IMR-90 (cell line): ENCODE results near the gene ZNF385B. TPM values are rescaled to one million over a fixed set of nuclear protein-coding genes. Genes with fewer than 3 reads are reported as not detected.

ENCODE experiments used
- ATAC-seq: fragments of 200-7000 bp; cut with Tn5 transposase; 2 replicates; pipeline ENCODE4 v1.9.1; 2020; ENCODE audit warnings: low read depth, mild to moderate bottlenecking, moderate library complexity
- BruUV-seq: library from RNA; stranded (reverse); fragments of 400-500 nt; replicated peaks from 2 replicates; lab custom pipeline; 2021; lab: Mats Ljungman, UMichigan
- CTCF ChIA-PET: fragments of 300-600 bp; formaldehyde crosslinking; extraction: SDS; loops from one replicate; lab custom pipeline; 2021; ENCODE audit warnings: antibody characterized with exemption; lab: Yijun Ruan, JAX
- POLR2A ChIA-PET: fragments of 300-600 bp; sonication (Branson Sonifier 250); formaldehyde crosslinking; loops from one replicate; lab custom pipeline; 2022; ENCODE audit warnings: antibody characterized with exemption; ENCODE audit not compliant: unreplicated experiment; lab: Charles Lee
- DNase-seq: peaks from one replicate; pipeline ENCODE4 v3.0.0; 2013
- H2AFZ ChIP-seq: replicated peaks from 2 replicates; pipeline ENCODE3; 2013; ENCODE audit warnings: low read length, mild to moderate bottlenecking; ENCODE audit not compliant: poor library complexity
- H2AK5ac ChIP-seq: 2 replicates; pipeline ENCODE4 v1.6.1; 2013; ENCODE audit warnings: low read depth, low read length, inconsistent platforms
- H2AK9ac ChIP-seq: replicated peaks from 2 replicates; pipeline ENCODE3; 2013; ENCODE audit warnings: mild to moderate bottlenecking, low read depth, low read length, moderate library complexity; ENCODE audit not compliant: poor library complexity
- H2BK120ac ChIP-seq: 2 replicates; pipeline ENCODE4 v1.6.1; 2013; ENCODE audit warnings: low read depth, low read length, inconsistent platforms
- H2BK15ac ChIP-seq: 3 replicates; pipeline ENCODE4 v1.6.1; 2013; ENCODE audit warnings: low read depth, low read length, inconsistent platforms
- H2BK20ac ChIP-seq: 2 replicates; pipeline ENCODE4 v1.6.1; 2013; ENCODE audit warnings: low read depth, mild to moderate bottlenecking, inconsistent platforms, low read length, moderate library complexity
- H2BK5ac ChIP-seq: 2 replicates; pipeline ENCODE4 v1.6.1; 2013; ENCODE audit warnings: mild to moderate bottlenecking, low read depth, low read length, inconsistent platforms; ENCODE audit not compliant: poor library complexity, severe bottlenecking
- H3K14ac ChIP-seq: replicated peaks from 2 replicates; pipeline ENCODE4 v1.6.1; 2013; ENCODE audit warnings: low read depth, low read length, inconsistent platforms
- H3K18ac ChIP-seq: 2 replicates; pipeline ENCODE4 v1.6.1; 2013; ENCODE audit warnings: low read depth, low read length, control low read depth
- H3K23ac ChIP-seq: 2 replicates; pipeline ENCODE4 v1.6.1; 2013; ENCODE audit warnings: low read depth, low read length, inconsistent platforms
- H3K27ac ChIP-seq: 2 replicates; pipeline ENCODE4 v1.5.1; 2013; ENCODE audit warnings: mild to moderate bottlenecking, control low read depth, low read length; ENCODE audit not compliant: insufficient read depth
- H3K27me3 ChIP-seq: 2 replicates; pipeline ENCODE4 v1.6.1; 2013; ENCODE audit warnings: low read length; ENCODE audit not compliant: control insufficient read depth, insufficient read depth
- H3K36me3 ChIP-seq: 2 replicates; pipeline ENCODE4 v1.6.1; 2013; ENCODE audit warnings: low read length, mixed read lengths; ENCODE audit not compliant: control insufficient read depth, insufficient read depth
- H3K4ac ChIP-seq: 2 replicates; pipeline ENCODE4 v1.6.1; 2013; ENCODE audit warnings: low read depth, low read length, inconsistent platforms
- H3K4me1 ChIP-seq: 2 replicates; pipeline ENCODE4 v1.6.1; 2013; ENCODE audit warnings: low read length, mixed read lengths; ENCODE audit not compliant: control insufficient read depth, insufficient read depth
- H3K4me2 ChIP-seq: 2 replicates; pipeline ENCODE4 v1.6.1; 2013; ENCODE audit warnings: low read depth, mild to moderate bottlenecking, control low read depth, low read length, moderate library complexity
- H3K4me3 ChIP-seq: 2 replicates; pipeline ENCODE4 v1.5.1; 2013; ENCODE audit warnings: low read depth, mild to moderate bottlenecking, control low read depth, low read length, moderate library complexity; ENCODE audit not compliant: insufficient read depth
- H3K56ac ChIP-seq: 2 replicates; pipeline ENCODE4 v1.6.1; 2013; ENCODE audit warnings: low read length, inconsistent platforms; ENCODE audit not compliant: insufficient read depth; ENCODE audit errors: extremely low read depth
- H3K79me1 ChIP-seq, 2 experiments: 2 replicates each; pipeline ENCODE4 v1.6.1; 2013; ENCODE audit warnings: low read length in 2 of 2, inconsistent platforms in 1 of 2, low read depth in 1 of 2
- H3K9ac ChIP-seq: 2 replicates; pipeline ENCODE4 v1.6.1; 2013; ENCODE audit warnings: low read depth, low read length, control low read depth
- H3K9me1 ChIP-seq: 2 replicates; pipeline ENCODE4 v1.6.1; 2013; ENCODE audit warnings: low read length, inconsistent platforms; ENCODE audit not compliant: insufficient read depth
- H3K9me3 ChIP-seq: 2 replicates; pipeline ENCODE4 v1.6.1; 2013; ENCODE audit warnings: low read length; ENCODE audit not compliant: control insufficient read depth, insufficient read depth
- H4K20me1 ChIP-seq: 2 replicates; pipeline ENCODE4 v1.6.1; 2013; ENCODE audit warnings: low read length, inconsistent platforms; ENCODE audit not compliant: insufficient read depth
- H4K5ac ChIP-seq: 2 replicates; pipeline ENCODE4 v1.6.1; 2013; ENCODE audit warnings: mild to moderate bottlenecking, low read depth, low read length, control low read depth
- H4K8ac ChIP-seq, 2 experiments: 2 replicates each; pipeline ENCODE4 v1.6.1; 2013; ENCODE audit warnings: low read depth in 2 of 2, low read length in 2 of 2, control low read depth in 1 of 2, inconsistent platforms in 1 of 2
- H4K91ac ChIP-seq: 2 replicates; pipeline ENCODE4 v1.6.1; 2013; ENCODE audit warnings: low read depth, low read length, inconsistent platforms; ENCODE audit not compliant: insufficient read depth
- FOS ChIP-seq: fragments of 150-350 bp; IDR thresholded peaks from 2 replicates; pipeline ENCODE4 v1.6.1; 2016; ENCODE audit warnings: low read depth, low read length
- MAFK ChIP-seq: IDR thresholded peaks from 2 replicates; pipeline ENCODE4 v1.6.1; 2012; ENCODE audit warnings: low read depth, low read length, improper control_type of control experiment
- MAZ ChIP-seq: IDR thresholded peaks from 2 replicates; pipeline ENCODE4 v1.6.1; 2012; ENCODE audit warnings: low read depth, mild to moderate bottlenecking, low read length, improper control_type of control experiment, moderate library complexity, borderline replicate concordance
- MXI1 ChIP-seq: IDR thresholded peaks from 2 replicates; pipeline ENCODE4 v1.6.1; 2012; ENCODE audit warnings: low read depth, mild to moderate bottlenecking, low read length, moderate library complexity, borderline replicate concordance
- NFE2L2 ChIP-seq: fragments of 150-350 bp; IDR thresholded peaks from 2 replicates; pipeline ENCODE4 v1.6.1; 2016; ENCODE audit warnings: low read depth, mild to moderate bottlenecking, low read length
- POLR2A ChIP-seq: IDR thresholded peaks from 2 replicates; pipeline ENCODE4 v1.6.1; 2012; ENCODE audit warnings: mild to moderate bottlenecking, low read depth, low read length
- RAD21 ChIP-seq: IDR thresholded peaks from 2 replicates; pipeline ENCODE4 v1.6.1; 2012; ENCODE audit warnings: low read length, improper control_type of control experiment
- RCOR1 ChIP-seq: IDR thresholded peaks from 2 replicates; pipeline ENCODE4 v1.6.1; 2012; ENCODE audit warnings: mild to moderate bottlenecking, low read length, improper control_type of control experiment; ENCODE audit not compliant: insufficient replicate concordance
- SMC3 ChIP-seq: fragments of 150-350 bp; IDR thresholded peaks from 2 replicates; pipeline ENCODE4 v1.6.1; 2016; ENCODE audit warnings: low read depth, mild to moderate bottlenecking, antibody characterized with exemption, low read length, moderate library complexity
- USF2 ChIP-seq: fragments of 150-350 bp; IDR thresholded peaks from 2 replicates; pipeline ENCODE4 v1.6.1; 2017; ENCODE audit warnings: mild to moderate bottlenecking, antibody characterized with exemption, low read length, low read depth
- WGBS, 2 experiments: methylation state at CpG; one replicate each; pipeline versions ENCODE4 v1.1.5 to v1.1.7; 2013; ENCODE audit warnings: missing lambda C conversion rate in 2 of 2; ENCODE audit not compliant: insufficient read length in 1 of 2; ENCODE audit errors: extremely low coverage in 2 of 2; 5-methylcytosine and 5-hydroxymethylcytosine counted together
- dilution Hi-C: fragments of 300-500 bp; cut with HindIII; formaldehyde crosslinking; loops from one replicate; pipeline ENCODE4 v1.14.3; 2018; ENCODE audit warnings: low sequenced_read_pairs; ENCODE audit not compliant: unreplicated experiment
- in situ Hi-C: fragments of 300-500 bp; cut with MboI; formaldehyde crosslinking; loops from 3 replicates; pipeline ENCODE4 v1.14.3; 2019; ENCODE audit warnings: low sequenced_read_pairs, inconsistent platforms, mixed read lengths
- intact Hi-C: fragments of 100-400 bp; cut with micrococcal nuclease; formaldehyde crosslinking; loops from 2 replicates; pipeline ENCODE4 v1.10.0; 2022
- polyA plus RNA-seq, 3 experiments: library from polyadenylated mRNA; depleted of rRNA; stranded (reverse); fragments of >200 nt; gene quantifications; 2 replicates each; pipeline ENCODE4 v1.2.3, GENCODE V29; 2012; ENCODE audit warnings: low replicate concordance in 1 of 3
- total RNA-seq: library from RNA; depleted of rRNA; stranded (reverse); fragments of >200 nt; gene quantifications from 2 replicates; pipeline ENCODE4 v1.2.3, GENCODE V29; 2012
- TF ChIP-seq, protein P1 (sequence below): fragments of 150-350 bp; IDR thresholded peaks from 2 replicates; pipeline ENCODE4 v1.6.1; 2016; ENCODE audit warnings: low read depth, mild to moderate bottlenecking, low read length, moderate library complexity, borderline replicate concordance
- TF ChIP-seq, protein P2 (sequence below): conservative IDR thresholded peaks from 2 replicates; pipeline ENCODE4 v1.5.1; 2012; ENCODE audit warnings: mild to moderate bottlenecking, low read depth, low read length, improper control_type of control experiment

The ZNF385B gene
- total and polyA plus RNA-seq, 2 of the 4 experiments (the other 2 are of a cell fraction) = not detected

GRCh38 chr2:179715196-179715595, 146.2 kb downstream of the ZNF385B start:
- POLR2A ChIA-PET = no interaction called here
- no peak overlapping the region for H2BK120ac ChIP-seq
- H3K36me3 ChIP-seq = no peaks in the 10 kb centered on the region
- no peak overlapping the region for H2AFZ ChIP-seq
- ATAC-seq = no peak
- no peak overlapping the region for H3K23ac ChIP-seq
- no peak overlapping the region for H2AK5ac ChIP-seq
- no peak overlapping the region for H3K27ac ChIP-seq
- H2BK20ac ChIP-seq = no peak overlapping the region
- H3K9ac ChIP-seq = no peak overlapping the region
- H2BK5ac ChIP-seq = no peak overlapping the region
- H4K20me1 ChIP-seq = no peaks in the 10 kb centered on the region
- no CpG with 5 or more reads among the region's 1 CpG for WGBS, 2 experiments
- no peak overlapping the region for H2AK9ac ChIP-seq
- no peak overlapping the region for H2BK15ac ChIP-seq
- H3K27me3 ChIP-seq = no peaks in the 10 kb centered on the region
- no peak overlapping the region for H3K4me3 ChIP-seq
- intact Hi-C loops = no loop called here
- H3K9me1 ChIP-seq = no peaks in the 10 kb centered on the region
- no peak overlapping the region for H4K91ac ChIP-seq
- no peak overlapping the region for H4K5ac ChIP-seq
- no peak overlapping the region for H3K4ac ChIP-seq
- DNase-seq = no peak
- H3K79me1 ChIP-seq = no peaks in the 10 kb centered on the region
- H3K9me3 ChIP-seq = no peaks in the 10 kb centered on the region
- H4K8ac ChIP-seq = no peak overlapping the region
- no peak overlapping the region for H3K4me2 ChIP-seq
- H3K56ac ChIP-seq = no peak overlapping the region
- dilution Hi-C loops = no loop called here
- no peak for TF ChIP-seq MXI1
- no peak for TF ChIP-seq SMC3
- no peak for TF ChIP-seq RCOR1
- TF ChIP-seq, protein P1, sequence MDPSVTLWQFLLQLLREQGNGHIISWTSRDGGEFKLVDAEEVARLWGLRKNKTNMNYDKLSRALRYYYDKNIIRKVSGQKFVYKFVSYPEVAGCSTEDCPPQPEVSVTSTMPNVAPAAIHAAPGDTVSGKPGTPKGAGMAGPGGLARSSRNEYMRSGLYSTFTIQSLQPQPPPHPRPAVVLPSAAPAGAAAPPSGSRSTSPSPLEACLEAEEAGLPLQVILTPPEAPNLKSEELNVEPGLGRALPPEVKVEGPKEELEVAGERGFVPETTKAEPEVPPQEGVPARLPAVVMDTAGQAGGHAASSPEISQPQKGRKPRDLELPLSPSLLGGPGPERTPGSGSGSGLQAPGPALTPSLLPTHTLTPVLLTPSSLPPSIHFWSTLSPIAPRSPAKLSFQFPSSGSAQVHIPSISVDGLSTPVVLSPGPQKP = no peak
- TF ChIP-seq USF2 = no peak
- TF ChIP-seq MAFK = no peak
- no peak for TF ChIP-seq FOS
- TF ChIP-seq, protein P2, sequence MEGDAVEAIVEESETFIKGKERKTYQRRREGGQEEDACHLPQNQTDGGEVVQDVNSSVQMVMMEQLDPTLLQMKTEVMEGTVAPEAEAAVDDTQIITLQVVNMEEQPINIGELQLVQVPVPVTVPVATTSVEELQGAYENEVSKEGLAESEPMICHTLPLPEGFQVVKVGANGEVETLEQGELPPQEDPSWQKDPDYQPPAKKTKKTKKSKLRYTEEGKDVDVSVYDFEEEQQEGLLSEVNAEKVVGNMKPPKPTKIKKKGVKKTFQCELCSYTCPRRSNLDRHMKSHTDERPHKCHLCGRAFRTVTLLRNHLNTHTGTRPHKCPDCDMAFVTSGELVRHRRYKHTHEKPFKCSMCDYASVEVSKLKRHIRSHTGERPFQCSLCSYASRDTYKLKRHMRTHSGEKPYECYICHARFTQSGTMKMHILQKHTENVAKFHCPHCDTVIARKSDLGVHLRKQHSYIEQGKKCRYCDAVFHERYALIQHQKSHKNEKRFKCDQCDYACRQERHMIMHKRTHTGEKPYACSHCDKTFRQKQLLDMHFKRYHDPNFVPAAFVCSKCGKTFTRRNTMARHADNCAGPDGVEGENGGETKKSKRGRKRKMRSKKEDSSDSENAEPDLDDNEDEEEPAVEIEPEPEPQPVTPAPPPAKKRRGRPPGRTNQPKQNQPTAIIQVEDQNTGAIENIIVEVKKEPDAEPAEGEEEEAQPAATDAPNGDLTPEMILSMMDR = no peak
- TF ChIP-seq MAZ = no peak
- no peak for TF ChIP-seq NFE2L2
- TF ChIP-seq POLR2A = no peak
- TF ChIP-seq RAD21 = no peak
- H3K14ac ChIP-seq = no peak overlapping the region
- H3K4me1 ChIP-seq = no peaks in the 10 kb centered on the region
- no peak overlapping the region for H3K18ac ChIP-seq
- BruUV-seq = no TSS peak
- in situ Hi-C loops = no loop called here
- CTCF ChIA-PET = interaction anchor here (1.4 kb wide), 1 partner anchor 24 kb away, joined by 3 read pairs; no protein-coding TSS in a partner anchor
